ENCODE measurements around the gene SCUBE2.

Gene SCUBE2

DNA sequence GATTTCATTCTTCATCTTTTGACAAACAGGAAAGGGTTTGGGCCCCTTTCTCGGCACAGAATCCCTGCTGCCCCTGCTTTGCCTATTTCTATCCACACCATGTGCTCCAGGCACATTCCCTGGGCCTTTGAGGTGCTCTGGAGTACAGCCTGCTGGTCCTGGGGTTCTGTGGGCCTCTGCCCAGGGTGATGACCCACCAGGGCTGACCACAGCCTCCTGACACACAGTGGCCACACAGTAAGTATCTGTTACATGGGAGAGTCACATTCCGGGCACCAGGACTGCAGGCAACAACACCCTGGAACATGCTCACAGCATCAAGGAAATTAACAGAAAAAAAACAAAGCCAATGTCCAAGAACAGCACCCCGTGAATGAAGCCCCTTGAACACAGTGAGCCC is 39.1 kb downstream of the SCUBE2 start:
- FAIRE-seq, result no peak
- DNase-seq (ENCODE audit: insufficient read length, low spot score), result no peak

DNA sequence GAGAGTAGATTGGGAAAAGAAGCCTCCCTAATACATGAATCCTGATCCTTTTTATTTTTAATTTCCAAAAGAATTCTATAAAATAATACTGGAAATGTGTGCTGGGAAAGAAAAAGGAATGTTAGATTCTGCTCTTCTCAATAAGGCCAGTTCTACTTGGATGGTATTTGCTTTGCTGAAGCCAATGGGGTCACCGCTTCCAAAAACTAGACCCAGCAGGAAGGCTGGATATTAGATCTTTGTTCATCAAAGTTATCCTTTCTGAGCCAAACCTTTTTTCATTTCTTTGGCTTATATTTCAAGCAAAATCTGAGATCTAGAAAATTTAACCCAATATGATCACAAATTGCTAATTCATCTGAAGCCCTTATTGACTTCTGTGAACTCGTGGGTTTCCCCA is 41.4 kb downstream of the SCUBE2 start:
- FAIRE-seq, result no peak
- DNase-seq (ENCODE audit: insufficient read length, low spot score), result no peak

DNA sequence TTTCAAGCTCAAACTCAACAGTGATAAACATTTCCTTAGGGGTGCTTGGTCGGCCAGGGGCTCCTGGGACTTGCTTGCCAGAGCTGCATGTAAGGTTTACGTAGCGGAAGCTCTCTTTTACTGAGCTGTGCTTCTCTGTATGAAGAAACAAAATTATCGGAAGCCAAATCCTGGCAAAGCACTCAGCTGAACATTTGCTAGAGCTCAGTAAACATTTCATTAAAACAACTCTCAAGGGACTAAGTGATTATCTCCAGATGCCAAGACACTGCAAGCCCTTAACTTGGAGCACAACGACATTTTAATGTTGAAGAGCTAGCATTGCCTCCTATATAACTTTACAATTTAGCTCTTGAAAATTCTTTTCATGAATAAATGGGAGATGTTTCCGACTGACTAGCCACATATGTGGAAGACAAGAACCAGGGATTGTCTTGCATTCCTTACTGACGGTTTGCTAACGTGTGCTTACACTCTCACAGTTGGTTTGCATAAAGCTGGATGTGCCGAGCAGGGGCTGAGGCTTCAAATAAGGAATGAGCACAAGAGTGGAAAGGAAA is 43.4 kb downstream of the SCUBE2 start:
- no peak for FAIRE-seq
- no peak for DNase-seq (ENCODE audit: insufficient read length, low spot score)

DNA sequence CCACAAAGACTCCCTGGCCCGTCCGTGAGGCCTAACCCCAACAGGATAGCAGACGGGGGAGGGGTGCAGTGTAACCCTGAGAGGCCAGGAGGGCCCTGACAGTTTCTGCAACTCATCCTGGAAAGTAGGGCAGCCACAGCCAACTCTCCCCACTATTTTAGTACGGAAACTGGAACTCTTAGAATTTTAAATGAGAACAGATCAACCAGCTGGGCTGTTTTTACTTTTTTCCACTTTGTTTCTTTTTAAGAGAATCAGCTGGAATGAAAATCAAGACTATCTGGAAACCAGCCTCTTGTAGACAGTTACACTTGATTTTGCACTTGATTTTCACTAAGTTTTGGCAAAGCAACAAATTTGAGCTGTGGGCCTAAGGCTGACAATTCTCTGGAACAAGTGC is 44.9 kb downstream of the SCUBE2 start:
- no peak for DNase-seq (ENCODE audit: insufficient read length, low spot score)
- FAIRE-seq, result no peak

DNA sequence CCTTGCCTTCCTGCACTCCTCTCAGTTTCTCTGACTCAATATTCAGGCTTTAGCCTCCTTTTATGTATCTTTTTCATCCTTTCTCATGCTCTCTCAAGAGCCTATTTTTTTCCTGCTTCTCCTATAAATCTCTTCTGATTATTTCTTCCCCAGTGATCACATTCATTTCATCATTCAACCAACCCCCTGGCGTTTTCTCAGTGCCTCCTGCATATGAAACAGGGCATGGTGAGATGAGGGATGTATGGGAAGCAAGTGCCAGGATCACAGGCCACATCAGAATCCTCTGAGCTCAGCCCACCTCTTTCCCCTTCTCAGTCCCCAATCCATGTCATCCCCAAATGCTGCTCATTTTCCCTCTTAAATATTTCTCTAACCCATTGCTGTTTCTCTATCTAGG is 48.9 kb downstream of the SCUBE2 start:
- DNase-seq (ENCODE audit: insufficient read length, low spot score) (no peak), FAIRE-seq (no peak)

DNA sequence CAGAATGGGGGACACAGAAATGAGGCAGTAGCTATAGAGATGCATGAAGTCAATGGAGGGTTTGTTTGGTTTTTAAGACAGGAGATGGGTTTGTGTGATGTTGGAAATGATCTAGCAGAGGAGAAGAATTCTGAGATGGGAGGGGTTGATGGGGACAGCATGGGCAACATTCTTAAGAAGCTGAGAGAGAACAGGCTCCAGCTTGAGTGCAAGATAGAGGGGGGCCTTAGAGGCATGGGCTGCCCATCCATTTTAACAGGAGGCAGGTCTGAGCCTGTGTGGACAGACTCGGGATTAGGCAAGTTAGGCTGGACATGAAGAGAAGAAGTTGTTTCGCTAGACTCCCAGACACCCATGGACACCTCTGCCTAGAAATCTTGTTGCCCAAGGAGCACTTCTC is 49.7 kb downstream of the SCUBE2 start:
- no peak for FAIRE-seq
- DNase-seq (ENCODE audit: insufficient read length, low spot score), result no peak

DNA sequence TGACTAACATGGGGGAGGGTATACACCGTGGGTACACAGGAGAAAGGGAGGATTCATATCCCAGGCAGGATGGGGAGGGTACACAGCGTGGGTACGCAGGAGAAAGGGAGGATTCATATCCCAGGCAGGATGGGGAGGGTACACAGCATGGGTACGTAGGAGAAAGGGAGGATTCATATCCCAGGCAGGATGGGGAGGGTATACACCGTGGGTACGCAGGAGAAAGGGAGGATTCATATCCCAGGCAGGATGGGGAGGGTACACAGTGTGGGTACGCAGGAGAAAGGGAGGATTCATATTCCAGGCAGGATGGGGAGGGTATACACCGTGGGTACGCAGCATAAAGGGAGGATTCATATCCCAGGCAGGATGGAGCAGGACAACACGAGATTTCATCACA is 51.0 kb downstream of the SCUBE2 start:
- FAIRE-seq, result no peak
- DNase-seq (ENCODE audit: insufficient read length, low spot score), result no peak

DNA sequence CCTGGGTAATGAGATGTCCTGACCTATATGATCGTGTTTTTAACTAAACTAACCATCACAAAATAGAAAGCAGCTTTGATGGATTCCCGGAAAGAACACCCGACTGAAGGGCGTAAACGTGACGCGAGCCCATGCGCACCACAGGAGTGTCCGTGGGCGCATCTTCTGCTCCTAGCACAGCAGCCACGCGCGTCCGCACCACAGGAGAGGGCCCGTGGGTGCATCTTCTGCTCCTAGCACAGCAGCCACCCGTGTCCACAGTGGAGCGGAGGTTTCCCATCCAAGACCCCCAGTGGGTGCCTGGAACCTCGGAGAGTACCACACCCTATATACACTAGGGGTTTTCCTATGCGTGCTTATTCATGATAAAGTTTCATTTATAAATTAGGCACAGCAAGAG is 51.5 kb downstream of the SCUBE2 start:
- FAIRE-seq (no peak), DNase-seq (ENCODE audit: insufficient read length, low spot score) (no peak)

DNA sequence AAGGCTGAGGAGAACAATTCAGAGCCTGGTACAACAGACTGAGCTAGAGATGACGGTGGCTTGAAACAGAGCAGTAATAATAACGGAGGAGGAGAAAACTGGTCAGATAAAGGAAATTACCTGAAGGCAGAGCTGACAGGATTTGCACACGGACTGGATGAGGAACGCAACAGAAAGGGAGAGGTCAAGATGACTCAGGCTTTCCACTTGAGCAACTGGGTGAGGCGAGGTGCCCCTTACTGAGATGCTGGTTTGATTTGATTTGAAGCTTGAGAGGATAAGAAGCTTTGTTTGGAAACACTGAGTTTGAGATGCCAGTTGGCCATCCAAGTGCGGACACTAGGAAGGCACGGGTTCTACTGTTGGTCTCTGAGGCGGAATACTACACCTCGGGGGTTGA is 52.2 kb downstream of the SCUBE2 start:
- FAIRE-seq (no peak), DNase-seq (ENCODE audit: insufficient read length, low spot score) (peak; percentile 9)

DNA sequence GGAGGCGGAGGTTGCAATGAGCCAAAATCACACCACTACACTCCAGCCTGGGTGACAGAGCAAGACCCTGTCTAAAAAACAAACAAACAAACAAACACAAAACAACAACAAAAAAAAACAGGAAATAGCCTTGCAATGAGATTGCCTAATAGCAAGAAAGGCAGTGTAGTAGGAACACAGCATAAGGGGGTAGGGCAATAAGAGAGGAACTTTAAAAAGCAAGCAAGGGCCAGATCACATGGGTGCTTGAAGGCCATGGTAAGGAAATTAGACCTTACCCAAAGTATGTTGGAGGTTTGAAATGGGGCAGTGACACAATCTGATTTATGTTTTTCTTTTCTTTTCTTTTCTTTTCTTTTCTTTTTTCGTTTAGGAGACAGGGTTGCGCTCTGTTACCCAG is 52.9 kb downstream of the SCUBE2 start:
- FAIRE-seq (no peak), DNase-seq (ENCODE audit: insufficient read length, low spot score) (no peak)

DNA sequence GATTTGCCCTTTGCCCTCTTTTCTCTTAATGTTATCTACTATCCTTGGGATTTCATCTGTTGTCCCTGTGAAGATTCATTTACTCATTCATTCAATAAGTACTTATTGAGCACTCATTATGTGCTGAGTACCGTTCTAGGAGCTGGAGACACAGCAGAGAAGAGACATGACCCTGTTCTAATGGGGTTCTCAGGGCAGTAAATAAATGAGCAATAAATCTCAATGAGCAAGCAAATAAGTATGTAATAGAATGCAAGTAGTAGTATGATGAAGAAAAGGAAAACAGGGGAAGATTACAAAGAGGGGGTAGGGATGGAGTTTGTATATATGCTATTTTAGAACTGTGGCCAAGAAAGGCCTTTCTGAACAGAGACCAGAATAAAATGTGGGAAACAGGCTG is 53.4 kb downstream of the SCUBE2 start:
- no peak for FAIRE-seq
- no peak for DNase-seq (ENCODE audit: insufficient read length, low spot score)

DNA sequence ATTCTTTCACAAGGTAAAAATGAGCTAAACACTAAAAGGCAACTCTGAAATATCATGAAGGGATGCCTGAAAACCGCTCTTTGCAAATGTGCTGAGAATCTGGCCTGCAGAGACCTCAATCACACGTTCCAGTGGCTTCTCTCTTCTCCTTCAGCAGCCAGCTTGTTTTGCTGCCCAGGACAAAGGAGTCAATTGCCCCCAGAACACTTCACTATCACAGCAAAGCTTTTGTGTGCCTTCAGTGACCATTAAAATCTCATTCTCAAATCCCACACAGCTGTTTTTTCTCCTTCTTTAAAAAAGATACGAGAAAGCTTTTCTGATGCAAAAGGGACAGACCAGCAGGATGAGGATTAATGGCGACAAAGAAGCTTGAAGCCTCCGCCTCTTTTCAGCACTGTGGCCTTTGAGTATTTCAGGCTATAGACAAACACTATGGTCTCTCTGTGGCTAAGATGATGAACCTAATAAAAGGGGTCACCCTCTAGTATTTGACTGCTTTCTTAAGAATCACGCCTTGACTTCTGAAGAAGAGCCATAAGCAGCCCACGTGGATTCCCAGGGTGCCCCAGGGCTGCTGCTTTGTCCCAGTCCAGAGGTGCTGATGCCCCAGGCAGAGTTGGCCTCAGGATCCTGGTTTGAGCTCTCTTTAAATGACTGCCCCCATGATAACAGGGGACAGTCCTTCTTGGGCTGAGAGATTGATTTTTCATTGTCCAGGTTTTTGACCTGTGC is 54.2 kb downstream of the SCUBE2 start:
- FAIRE-seq (no peak), DNase-seq (ENCODE audit: insufficient read length, low spot score) (no peak)

DNA sequence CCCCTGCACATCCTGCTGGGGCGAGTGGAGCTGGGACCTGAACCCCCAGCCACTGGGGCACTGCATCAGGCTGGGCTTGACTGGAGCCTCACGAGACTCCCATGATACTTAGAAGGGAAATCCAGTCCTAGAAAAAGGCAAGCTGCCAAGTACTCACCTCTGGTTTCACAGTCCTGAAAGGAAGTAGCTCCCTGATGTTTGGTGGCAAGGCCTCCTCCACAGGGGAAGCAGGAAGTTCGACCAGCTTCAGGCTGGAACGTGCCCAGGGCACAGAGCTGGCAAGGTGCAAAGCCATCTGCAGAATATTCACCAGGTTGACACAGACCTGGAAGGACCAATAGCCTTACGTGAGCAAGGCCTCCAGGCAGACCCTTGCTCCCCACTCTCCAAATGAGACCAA is 60.8 kb downstream of the SCUBE2 start:
- FAIRE-seq (no peak), DNase-seq (ENCODE audit: insufficient read length, low spot score) (no peak)

DNA sequence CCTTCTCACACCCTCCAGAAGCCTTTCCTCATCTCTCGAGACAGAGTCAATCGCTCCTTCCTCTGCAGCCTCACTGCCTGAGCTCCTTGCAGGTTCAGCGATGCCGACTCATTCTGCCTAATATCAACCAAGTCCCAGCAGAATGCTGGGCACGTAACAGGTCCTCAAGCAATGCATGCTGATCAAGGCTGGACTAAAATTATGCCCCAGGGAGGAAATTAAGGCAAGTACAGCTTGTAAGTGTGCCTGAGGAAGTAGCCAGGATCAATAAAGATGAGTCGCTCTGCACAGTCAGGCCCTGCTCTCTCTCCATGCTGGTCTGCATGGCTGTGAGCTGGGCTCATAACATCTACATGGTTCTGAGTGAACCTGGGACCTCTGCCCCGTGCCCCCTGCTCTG is 62.0 kb downstream of the SCUBE2 start:
- DNase-seq (ENCODE audit: insufficient read length, low spot score) (no peak), FAIRE-seq (no peak)

DNA sequence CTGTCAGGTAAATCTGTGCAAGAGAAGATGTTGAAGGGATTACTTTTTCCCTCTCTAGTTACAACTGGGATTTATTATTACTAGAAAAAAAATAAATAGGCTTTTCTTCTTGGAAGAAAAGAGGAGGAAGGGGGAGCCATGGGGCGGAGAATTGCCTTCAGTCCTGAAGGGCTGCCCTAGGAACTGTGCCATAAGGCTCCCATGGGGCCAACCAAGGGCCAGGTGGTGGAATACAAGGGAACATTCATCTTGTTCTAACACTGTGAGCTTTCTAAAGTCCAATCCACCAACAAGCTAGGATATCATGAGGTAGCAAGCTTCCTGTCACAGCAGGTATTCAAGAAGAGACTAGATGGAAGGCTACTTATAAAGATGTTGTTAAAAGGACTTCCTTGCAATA is 62.8 kb downstream of the SCUBE2 start:
- DNase-seq (ENCODE audit: insufficient read length, low spot score) (no peak), FAIRE-seq (no peak)

DNA sequence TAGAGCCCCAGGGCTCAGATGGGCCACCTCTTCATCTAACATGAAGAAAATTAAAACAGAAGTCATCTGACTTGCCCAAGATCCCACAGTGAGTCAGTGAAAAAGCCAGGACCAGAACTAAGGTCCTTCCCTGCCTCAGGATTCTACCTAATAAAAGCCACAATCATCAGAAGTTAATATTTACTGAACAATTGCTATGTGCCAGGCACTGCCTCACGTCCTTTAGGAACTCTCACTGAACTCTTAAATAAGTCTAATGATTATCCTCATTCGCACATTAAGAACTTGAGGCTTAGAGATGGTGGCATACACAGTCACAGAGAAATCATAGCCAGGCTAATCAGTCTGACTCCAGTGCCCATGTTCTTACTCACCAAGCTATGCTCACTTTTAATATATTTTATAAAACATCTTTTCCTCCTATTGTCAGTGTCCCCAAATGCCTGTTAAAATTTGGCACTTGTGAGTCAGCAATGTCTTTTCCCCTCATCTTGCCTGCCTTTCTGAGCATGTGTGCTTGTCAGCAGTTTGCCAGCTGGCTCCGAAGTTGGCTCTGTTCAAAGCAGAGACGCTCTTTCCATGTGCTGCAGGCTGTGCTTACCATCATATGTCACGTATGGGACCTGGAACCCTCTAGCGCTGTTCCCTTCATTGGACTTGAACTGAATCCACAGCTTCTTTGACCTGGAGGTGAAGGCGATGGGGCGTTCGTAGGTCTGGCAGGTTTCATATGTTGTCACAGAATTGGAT is 66.1 kb downstream of the SCUBE2 start:
- FAIRE-seq (no peak), DNase-seq (ENCODE audit: insufficient read length, low spot score) (no peak)

DNA sequence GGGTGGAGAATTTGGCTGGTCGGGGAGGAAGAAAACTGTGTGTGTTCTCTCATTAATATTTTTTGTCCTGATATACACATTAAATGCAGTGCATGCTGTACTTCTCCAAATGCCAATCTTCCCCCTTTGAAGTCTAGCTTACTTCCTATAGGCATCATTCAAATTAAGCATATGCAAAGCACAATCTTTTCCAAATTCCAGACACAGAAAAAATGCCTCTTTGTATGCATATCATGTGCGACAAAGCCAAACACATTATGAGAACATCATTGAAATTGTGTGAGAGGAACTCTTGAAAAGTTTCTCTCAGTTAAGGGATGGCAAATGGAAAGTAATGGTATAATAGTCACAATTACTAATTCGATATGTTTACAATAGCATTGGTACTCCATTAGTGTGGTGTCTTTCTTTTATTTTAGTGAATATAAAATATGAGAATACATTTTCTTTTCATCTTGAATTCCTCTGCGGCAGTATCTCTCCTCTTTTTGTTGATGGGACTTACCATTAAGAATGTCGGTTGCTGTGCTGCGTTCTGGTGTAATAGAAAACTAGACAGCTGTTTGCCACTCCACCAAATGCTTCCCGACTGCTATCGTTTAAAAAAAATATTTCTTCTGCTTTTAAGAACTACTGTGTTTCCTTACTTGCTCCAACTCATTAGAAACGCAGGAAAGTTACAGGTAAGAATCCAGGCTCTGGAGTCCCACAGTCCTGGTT is 68.3 kb downstream of the SCUBE2 start:
- DNase-seq (ENCODE audit: insufficient read length, low spot score) (no peak), FAIRE-seq (no peak)

DNA sequence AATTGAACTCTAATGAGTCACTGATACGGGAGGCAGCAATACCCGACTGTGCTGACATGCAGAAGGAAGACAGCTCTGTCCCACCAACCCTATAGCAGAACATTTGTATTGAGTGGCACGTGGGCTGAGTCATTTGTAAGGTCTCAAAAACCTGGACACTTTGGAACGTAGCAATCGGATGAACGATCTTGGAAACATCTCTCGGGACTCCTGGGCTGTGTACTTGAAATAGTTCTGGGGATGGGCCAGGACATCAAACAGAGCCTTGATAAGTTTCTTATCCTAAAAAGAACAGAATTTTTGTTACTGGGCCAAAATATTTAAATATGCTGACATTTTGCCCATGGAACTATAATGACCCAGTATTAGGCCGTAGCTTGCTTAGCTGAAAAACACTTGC is 70.5 kb downstream of the SCUBE2 start:
- FAIRE-seq (no peak), DNase-seq (ENCODE audit: insufficient read length, low spot score) (no peak)

DNA sequence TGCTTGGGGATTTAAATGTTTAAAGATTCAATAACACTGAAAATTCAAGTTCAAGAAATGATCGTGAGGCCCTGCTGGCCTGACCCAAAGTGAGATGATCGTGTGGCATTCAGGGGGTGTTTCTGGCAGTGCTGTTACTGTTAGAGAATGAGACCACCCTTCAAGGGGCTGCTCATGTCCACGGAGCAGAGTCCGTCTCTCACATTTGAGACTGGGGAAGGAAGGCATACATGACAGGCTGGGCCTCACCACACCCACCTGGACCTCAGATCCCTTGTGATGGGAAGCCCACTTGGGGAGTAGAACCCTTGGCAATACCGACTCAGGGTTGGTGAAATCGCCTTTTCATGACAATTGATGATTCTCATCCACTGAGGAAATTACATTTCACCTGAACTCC is 71.5 kb downstream of the SCUBE2 start:
- FAIRE-seq, result no peak
- DNase-seq (ENCODE audit: insufficient read length, low spot score), result no peak

DNA sequence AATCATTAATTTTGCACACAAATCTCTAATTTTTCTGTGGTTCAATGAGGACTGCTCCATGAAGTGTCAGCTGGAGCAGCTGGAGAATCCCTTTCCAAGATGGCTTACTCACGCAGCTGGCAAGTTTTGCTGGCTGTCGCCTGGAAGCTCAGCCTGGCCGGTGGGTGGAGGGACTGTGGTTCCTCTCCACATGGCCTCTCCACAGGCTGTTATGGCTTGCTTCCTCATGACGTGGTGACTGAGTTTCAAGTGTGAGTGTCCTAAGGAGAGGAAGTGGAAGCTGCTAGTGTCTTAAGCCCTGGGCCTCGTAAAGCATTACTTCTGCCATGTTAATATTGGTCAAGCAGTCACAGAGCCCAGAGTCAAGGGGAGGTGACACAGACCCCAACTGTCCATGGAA is 73.6 kb downstream of the SCUBE2 start:
- FAIRE-seq (no peak), DNase-seq (ENCODE audit: insufficient read length, low spot score) (no peak)

DNA sequence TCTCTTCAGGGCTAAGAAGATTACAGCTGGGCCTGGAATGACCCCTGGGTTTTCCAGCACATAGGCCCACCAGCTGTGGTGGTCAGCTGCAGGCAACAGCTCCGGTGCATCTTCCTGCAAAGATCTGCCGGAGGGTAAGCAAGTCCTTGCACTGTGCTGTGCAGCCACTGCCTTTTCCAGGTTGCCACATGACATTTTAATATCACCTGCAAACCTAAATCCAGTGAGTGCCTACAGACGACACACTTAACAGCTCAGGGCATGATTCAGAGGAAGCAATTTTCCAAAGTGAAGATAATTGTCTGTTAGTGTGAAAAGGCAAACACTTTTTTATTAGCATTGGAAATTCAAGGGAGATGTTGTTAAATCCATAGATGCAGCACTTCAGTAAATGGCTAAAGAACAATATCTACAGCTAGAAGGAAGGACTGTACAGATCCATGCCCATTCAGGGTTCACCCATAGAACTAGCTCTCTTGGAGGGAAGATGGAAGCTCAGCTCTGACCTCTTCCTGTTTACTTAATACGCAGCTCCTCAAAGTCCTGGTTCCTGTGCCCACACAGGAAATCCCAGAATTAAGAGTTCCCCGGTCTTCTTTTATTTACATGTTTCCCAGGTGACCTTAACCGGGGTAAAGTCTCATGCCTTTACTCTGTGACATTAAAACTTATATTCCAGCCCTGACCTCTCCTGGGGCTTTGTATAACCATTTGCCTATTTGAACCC is 74.3 kb downstream of the SCUBE2 start:
- no peak for DNase-seq (ENCODE audit: insufficient read length, low spot score)
- FAIRE-seq, result peak; percentile 18
